T follicular helper cell (primary cell): Measurements from ENCODE around the gene AGT.
"Not testable (repeated sequence)": the region's sequence is repeated elsewhere in the genome, so short reads cannot be mapped to it uniquely, and the experiment has no call there.

Experiments
- DNase-seq: peaks from one replicate; pipeline ENCODE4 v3.0.0-alpha.2; 2020; ENCODE audit warnings: low read depth

AGT gene

DNA sequence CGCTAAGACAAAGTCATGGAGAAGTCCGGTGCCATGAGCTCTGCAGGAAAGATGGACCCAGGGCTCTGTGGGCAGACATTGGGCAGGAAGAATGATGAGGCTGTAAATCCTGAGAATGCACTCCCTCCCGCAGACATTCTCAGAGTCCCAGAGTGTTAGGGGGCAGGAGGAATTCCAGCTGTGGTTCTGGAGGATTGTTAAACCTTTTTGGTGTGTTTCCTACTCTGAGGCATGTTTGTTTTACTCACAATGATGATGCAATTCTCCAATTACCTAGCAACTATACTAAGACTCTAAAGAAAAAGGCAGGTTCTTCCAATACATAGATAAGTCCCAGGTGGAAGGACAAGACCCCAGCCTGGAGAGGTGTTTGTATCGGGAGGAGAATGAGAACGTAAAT is 30.5 kb upstream of the AGT start:
- DNase-seq: no peak

DNA sequence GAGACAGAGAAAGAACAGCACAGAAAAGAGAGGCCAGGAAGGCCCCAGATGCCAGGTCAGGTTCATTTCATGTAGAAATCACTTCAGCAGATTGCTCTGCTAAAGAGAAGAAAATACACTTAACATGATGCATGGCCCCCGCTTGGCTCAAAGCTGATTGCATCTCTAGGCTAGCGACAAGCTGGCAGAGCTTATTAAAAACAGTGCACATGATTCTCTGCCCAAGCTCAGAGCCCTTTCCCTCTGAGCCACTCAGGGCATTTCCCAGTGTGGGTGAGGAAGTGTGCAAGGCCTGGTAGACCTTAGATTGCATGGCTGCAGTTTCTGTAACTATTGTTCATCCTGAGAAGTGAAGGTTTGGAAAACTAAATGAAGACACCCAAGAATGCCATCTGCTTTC is 30.0 kb upstream of the AGT start:
- DNase-seq: no peak

DNA sequence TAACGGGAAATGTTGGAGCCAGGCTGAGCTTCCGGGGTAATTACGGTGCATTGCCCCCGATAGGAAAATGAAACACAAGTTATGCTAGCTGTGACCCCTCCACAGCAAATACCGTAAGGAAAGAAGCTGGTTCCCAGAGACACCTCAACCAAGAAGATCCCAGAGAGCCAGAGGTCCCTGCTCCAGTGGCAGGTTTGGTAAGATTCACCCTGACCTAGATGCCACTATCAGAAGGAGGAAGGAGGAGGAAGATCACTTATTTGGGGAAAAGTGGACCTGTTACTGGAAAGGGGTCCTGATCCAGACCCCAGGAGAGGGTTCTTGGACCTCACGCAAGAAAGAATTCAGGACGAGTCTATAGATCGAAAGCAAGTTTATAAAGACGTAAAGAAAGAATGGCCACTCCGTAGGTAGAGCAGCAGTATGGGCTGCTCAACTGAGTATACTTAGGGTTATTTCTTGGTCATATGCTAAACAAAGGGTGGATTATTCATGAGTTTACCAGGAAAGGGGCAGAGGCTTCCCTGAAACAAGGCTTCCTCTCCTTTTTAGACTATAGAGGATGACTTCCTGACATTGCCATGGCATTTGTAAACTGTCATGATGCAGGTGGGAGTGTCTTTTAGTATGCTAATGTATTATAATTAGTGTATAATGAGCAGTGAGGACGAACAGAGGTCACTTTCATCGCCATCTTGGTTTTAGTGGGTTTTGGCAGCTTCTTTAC is 25.8 kb upstream of the AGT start:
- DNase-seq: no peak

DNA sequence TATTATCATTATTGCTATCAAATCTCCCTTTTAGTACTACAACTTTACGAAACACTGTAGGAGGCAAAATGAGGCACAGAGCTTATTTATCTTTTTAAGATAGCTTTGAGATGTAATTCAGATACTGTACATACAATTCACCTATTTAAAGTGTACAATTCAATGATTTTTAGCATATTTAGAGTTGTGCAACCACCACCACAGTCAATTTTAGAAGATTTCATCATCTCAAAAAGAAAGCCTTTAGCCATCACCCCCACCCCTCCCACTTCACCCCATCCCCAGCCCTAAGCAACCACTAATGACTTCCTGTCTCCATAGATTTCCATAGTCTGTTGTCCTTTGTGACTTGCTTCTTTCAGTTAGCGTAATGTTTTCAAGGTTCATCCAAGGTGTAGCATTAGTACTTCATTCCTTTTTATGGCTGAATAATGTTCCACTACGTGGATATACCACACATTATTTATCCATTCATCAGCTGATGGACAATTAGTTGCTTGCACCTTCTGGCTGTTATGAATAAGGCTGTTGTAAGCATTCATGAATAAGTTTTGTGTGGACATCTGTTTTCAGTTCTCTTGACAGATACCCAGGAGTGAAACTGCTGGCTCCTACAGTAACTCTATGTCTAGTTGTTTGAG is 23.8 kb upstream of the AGT start:
- DNase-seq: no peak

DNA sequence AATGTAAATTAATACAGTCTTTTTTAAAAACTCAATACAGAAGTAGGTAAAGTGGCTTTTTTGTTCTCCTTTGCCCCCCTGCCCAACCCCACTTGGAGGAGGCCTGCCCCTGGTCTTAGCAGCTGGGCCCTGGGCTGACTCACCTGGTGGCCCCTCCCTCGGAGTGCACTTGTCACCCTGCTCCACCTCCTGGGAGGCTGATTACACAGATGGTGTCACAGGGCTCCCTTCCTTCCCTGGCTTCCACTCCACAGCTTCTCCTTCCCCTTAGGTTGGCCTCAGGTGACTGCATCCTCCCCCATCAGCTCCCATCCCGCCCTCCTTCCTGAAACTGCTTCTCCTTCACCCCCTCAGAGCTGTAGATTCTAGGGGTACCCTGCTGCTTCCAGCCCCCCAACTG is 21.5 kb upstream of the AGT start:
- no peak for DNase-seq

DNA sequence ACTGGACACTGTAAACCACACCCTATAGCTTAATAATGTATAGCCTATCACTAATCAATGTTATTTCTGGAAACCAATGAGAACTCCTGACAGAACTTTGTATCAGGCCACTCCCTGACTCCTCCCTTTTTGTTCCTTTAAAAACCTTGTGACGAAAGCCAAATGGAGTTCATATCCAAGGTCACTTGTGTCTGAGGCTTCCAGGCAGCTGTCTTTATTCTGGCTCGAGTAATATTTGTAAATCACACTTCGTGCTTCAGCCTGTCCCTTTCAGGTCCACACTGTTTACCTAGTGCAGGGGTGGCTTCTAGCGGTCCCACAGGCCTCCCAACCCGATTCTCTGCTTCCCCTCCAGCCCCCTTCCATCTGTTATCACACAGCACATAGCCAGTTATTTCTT is 17.1 kb upstream of the AGT start:
- no peak for DNase-seq

DNA sequence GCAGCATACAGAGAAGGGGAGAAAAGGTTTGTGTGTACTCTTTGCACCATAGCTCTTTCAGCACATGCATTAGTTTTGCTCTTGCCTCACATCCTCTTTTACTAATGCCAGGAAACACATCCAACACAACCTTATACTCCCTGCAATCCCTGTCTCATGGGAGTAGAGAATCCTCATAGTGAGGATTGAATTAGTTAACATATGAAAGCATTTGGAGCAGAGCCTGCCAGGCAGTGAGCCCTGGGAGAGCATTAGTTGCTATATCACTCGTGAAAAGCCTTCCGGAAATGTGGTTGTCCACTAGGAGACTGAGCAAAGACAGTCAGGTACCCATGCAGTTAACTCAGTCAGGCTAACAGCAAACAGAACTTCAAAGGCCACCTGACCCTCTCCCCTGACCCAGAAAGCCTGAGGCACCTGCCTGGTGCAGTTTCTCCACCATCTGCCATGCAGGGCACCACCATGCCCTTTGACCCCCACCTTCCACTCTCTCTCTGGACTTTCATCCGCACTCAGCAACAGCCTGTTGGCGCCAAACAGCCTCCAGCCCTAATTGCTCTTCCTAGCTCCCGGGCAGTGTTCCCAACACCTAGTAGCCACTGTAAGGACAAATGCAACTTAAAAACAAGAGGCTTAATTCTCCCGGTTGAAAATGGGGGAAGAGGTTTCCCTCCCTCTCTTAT is 14.9 kb upstream of the AGT start:
- no peak for DNase-seq

DNA sequence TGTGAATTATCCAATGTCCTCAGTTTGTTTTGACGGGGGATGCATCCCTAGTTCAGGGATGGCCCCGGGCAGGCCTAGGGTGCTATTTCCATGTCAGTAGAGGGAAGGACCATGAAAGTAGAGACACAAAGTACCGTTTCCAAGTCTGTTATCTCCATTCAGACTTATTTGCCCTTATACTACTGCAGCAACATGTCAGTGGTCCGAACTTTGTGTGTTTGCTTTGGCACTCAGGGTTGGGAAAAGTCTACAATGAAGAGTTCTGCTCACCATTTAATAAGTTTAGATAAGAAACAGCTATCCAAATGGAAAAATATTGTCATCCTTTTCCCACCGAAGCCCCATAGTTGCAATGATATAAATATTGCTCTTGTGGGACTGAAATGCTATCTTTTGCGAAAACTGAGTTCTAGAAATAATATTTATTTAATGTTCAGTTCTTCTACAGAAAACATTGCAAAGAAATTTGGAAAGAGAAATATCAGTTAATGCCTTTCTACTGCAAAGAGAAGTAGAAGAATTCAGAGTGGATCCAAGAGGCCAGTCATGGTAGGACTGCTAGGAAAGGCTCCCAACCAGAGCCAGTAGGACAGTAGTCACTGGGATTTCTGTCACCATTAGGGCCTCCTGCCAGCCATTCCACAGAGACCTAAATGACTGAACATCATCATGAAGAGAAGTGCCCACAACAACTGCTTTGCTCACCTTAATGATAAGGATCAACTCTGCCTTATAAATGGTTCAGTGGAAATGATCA is 11.5 kb upstream of the AGT start:
- DNase-seq: no peak

DNA sequence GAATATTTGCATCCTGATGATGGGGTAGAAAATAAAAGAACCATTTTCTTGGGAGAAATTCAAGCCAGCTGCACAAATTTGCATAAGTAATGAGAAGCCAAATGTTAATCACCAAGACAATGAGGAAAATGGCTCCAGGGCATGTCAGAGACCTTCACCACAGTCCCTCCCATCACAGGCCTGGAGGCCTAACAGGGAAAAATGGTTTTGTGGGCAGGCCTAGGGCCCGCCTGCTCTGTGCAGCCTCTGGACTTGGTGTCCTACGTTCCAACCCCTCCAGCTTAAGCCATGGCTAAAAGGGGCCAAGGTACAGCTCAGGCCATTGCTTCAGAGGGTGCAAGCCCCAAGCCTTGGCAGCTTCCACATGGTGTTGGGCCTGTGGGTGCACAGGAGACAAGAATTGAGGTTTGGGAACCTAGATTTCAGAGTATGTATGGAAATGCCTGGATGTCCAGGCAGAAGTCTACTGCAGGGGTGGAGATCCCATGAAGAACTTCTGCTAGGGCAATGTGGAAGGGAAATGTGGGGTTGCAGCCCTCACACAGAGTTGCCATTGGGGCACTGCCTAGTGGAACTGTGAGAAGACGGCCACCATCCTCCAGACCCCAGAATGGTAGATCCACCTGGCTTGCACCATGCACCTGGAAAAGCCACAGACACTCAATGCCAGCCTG is 8.1 kb upstream of the AGT start:
- DNase-seq: not testable (repeated sequence)

DNA sequence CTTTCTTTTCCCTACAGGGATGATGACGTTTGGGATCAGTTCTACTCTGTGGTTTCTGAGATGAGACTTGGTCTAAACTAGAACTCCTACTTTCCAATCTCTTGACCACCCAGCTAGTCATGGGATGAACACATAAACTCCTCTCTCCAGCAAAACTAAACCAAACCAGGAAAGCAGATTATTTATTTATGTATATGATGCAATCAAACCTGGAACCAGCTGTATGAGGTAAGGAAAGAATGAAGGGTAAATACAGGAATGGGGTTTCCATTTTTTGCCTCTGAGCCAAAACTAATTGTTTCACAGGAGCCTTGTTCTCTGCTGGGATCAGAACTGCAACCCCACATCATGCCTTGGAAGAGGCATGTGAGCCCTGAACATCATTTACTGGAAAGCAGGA is 3.3 kb upstream of the AGT start:
- DNase-seq: no peak

DNA sequence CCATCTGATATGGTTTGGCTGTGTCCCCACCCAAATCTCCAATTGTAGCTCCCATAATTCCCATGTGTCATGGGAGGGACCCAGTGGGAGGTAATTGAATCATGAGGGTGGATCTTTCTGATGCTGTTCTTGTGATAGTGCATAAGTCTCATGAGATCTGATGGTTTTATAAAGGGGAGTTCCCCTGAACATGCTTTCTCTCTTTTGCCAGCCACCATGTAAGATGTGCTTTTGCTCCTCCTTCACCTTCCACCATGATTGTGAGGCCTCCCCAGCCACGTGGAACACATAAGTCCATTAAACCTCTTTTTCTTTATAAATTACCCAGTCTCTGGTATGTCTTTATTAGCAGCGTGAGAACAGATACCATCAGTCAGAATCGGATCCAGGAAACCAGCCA is 2.5 kb upstream of the AGT start:
- not testable (repeated sequence) for DNase-seq

DNA sequence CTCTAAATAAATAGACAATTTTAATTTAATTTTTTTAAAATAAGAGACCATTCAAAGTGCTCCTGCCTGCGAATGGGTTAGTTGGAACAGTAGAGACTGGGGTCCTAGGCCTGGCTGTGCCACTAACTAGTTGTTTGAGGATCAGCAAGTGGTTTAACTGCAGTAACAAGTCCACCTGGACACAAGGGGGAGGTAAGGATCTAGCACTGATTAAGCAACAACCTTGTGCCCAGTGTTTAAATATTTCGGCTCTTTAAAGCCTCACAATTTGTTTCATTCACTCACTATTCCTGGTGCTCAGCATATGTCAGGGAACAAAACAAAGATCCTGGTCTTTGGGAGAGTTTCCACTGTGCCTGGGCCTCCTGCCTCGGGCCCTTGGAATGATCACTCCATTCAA is 1.6 kb upstream of the AGT start:
- no peak for DNase-seq

DNA sequence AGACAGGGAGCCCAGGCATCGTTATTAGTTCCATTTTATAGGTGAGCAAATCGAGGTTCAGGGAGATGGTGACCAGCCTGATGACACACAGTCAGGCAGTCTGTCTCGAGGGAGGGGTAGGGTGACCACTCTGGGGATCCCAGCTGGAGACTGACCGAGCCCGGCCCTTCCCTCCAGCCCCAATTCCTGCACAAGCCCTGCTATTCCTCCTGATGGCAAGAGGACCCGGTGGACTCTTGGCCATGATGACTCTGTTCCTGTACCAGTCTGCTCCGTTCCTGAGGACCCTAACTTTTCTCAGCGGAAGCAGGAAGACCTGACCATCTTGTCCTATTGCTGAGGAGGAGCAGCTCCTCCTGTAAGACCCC is 391 bp downstream of the AGT start:
- DNase-seq: no peak

DNA sequence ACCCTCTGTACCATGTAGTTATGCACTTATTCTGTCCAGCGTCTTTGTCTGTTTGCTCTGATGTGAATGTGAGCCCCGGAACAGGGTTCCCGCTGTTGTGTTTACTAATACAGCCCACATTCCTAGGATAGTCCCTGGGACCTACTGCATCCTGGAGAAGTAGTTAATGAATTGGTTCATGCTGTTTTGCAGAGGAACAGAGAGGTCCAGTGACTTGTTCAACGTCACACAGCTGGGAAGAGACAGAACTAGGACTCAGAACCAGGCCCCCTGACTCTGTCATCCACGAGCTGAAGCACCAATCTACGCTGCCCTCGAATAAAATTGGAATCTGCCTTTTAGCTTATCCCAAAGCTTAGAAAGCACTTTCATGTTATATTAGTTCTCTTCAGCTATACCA is 784 bp downstream of the AGT start:
- no peak for DNase-seq

DNA sequence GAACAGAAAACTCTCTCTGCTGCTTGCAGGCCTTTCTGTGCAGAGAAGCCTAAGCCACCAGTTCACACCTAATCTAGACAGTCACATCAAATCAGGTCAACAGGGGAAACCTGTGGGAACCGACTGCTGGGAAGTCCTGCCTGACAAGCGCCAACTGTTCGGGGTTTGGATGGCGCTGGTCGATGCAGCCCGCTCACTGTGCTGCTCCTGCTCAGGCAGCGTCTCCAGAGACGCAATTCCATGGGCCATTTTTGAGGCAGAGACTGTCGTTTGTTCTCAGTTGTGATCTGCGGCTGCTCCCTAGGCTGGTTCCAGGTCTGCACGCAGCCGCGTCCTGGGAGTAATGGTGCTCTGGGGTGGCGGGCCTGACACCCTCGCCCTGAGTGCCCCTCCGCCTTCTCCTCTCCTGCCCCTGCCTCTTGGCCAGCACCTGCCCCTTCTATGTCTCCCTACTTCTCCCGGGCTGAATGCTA is 1.4 kb downstream of the AGT start:
- DNase-seq: no peak

DNA sequence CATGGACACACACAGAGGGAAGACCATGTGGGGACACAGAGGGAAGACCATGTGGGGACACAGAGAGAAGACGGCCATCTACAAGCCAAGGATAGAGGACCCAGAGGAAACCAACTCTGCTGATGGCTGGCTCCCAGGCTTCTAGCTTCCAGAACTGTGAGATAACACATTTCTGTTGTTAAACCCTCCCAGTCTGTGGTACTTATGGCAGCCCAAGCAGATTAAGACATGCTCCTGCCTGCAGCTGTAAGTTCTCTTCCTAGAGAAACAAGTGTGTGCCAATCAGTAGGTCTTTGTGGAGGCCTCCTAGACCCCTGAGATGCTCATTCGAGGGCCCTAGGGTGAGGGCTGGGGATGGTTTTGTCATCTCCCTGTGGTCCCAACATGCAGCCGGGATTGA is 2.7 kb downstream of the AGT start:
- DNase-seq: no peak

DNA sequence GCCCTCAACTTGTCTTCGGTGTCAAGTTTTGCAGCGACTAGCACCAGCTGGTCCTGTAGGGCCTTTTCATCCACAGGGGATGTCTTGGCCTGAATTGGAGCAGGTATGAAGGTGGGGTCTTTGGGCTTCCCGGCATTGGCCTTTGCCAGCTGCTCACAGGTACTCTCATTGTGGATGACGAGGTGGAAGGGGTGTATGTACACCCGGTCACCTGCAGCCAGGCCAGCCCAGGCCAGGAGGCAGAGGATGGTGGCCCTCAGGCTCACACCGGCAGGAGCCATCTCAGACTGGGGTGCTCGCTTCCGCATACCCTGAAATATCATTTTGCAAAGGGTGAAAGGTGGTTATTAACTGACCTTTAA is 3.4 kb downstream of the AGT start:
- DNase-seq: no peak

DNA sequence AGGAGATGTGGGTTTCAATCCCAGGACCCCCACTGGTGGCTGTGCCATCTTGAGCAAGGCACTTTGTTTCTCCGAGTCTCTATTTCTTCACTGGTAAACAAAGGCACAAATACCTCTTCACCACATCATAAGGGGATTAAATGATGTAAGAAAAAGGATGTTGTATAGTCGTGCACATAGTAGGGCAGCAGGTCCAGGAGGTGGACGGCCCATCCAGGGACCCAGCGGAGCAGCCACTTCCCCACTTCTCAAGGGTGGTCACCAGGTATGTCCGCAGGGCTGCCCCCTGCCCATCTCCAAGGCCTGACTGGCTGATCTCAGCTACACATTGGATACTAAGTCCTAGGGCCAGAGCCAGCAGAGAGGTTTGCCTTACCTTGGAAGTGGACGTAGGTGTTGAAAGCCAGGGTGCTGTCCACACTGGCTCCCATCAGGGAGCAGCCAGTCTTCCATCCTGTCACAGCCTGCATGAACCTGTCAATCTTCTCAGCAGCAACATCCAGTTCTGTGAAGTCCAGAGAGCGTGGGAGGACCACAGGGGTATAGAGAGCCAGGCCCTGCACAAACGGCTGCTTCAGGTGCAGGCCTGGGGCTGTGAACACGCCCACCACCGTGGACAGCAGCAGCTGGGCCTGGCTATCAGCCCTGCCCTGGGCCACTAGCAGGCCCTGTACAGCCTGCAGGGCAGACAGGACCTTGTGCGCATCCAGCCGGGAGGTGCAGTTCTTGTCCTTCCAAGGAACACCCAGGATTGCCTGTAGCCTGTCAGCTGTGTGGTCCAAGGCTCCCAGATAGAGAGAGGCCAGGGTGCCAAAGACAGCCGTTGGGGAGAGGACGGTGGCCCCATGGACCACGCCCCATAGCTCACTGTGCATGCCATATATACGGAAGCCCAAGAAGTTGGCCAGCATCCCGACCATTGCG is 4.0 kb downstream of the AGT start:
- no peak for DNase-seq

DNA sequence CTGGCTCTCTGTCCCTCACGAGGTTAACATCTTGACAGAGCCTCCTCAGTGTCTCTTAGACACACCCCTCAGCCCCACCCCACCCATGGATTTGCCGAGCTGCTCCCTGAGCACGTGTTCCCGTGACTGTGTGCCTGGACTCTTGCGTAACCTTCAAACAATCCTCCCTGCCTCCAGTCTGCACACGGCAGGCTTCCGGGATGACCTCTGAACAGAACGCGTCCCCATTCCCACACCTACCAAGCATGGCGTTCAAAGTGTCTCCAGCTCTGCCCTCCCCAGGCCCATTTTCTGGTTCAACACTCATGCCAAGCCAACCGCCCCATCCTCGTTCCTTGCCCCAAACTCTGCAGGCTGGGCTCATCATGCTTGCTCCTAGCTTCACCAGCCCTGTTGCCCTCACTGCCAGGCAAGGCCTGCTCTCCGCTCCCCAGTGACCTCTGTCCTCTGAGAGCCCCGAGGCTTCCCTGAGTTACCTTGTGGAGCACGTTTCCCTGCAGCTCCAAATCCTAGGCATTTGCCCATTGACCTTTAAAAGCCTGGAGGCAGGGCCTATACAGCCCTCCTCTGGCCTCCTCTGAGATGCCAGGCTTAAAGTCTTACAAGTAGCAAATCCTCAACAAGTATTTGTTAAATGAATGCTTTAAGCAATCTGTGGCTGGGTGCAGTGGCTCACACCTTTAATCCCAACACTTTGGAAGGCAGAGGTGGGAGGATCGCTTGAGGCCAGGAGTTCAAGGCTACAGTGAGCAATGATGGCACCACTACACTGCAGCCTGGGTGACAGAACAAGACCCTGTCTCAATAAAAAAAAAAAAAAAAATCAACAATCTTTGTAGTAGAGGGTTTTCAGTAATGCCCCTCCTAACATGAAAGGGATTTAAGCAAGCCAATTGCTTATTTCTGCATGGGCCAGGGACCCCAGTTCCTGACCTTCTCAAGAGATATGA is 5.0 kb downstream of the AGT start:
- DNase-seq: no peak
